Skeletal muscle tissue (tissue), 4 donors: ENCODE data around the gene ANKRD11. TPM values are rescaled to one million over a fixed set of nuclear protein-coding genes. Genes with fewer than 3 reads are reported as not detected.

Experiments used
- H3K27ac ChIP-seq: one replicate; pipeline ENCODE4 v1.7.0; 2013; ENCODE audit warnings: mild to moderate bottlenecking, low read depth, low read length, inconsistent platforms
- H3K27me3 ChIP-seq, 3 donors: one replicate each; pipeline ENCODE4 v1.7.0; 2013; ENCODE audit warnings: low read length in 3 of 3; ENCODE audit not compliant: control insufficient read depth in 3 of 3, insufficient read depth in 3 of 3
- H3K36me3 ChIP-seq, 3 donors: one replicate each; pipeline ENCODE4 v1.7.0; 2013; ENCODE audit warnings: low read length in 3 of 3; ENCODE audit not compliant: control insufficient read depth in 3 of 3, insufficient read depth in 3 of 3
- H3K4me1 ChIP-seq, 3 donors: one replicate each; pipeline ENCODE4 v1.7.0; 2013; ENCODE audit warnings: low read length in 3 of 3, mild to moderate bottlenecking in 3 of 3; ENCODE audit not compliant: control insufficient read depth in 3 of 3, insufficient read depth in 3 of 3
- H3K4me3 ChIP-seq, 3 donors: one replicate each; pipeline ENCODE4 v1.7.0; 2013; ENCODE audit warnings: low read length in 3 of 3
- H3K9ac ChIP-seq, 3 donors: one replicate each; pipeline ENCODE4 v1.7.0; 2013; ENCODE audit warnings: low read length in 3 of 3, mild to moderate bottlenecking in 3 of 3, moderate library complexity in 2 of 3, low read depth in 1 of 3
- H3K9me3 ChIP-seq, 3 donors: one replicate each; pipeline ENCODE4 v1.7.0; 2013; ENCODE audit warnings: low read length in 3 of 3; ENCODE audit not compliant: control insufficient read depth in 3 of 3
- total RNA-seq: library from RNA; depleted of rRNA; stranded (reverse); fragments of >200 nt; gene quantifications from one replicate; pipeline ENCODE4 v1.2.3, GENCODE V29; 2014
- donor health status: Osteomylitis.

The ANKRD11 gene
- total RNA-seq, 1 donor from 2014 or later, result 21.4 TPM

DNA sequence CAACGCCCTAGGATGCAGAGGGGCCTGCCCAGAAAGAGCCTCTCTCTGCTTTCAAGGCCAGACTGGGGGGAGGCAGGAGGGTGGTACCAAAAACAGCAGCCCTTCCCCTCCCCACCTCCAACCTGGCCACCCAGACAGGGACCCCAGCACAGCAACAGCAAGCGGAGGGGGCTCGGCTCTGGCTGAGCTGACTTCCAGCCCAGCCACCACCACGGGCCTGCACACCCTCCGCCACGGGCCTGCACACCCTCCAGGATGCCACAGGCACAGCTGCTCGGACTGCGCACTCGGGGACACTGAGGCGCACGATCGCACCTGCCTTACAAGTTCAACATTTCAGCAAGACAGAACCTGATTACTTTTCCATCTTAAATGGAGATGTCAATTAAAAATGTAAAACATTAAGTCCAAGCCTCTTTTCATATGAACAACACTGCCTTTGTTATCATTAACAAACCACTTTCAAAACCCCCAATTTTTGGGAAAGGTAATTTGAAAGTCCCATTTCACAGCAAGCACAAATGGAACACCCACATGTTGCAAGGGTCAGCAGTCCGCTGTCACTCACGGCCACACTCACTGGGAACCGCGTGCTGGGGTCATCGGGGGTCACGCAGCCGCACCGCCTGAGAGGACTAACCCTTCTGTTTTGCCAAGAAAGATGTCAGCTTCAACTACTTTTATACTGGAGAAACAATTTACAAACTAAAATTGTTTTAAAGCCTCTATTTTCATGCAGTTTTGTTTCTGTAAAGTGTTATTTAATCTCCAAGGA, 76.4 kb downstream of the ANKRD11 start:
- Histone ChIP-seq H3K36me3 (peaks cover 0 to 4% (median 0%) of the 10 kb centered on the region in 3 donors), H3K4me3 (peak overlapping the region in 1 of 3 donors; percentile 21), H3K9me3 (no peaks in the 10 kb centered on the region), H3K27me3 (no peaks in the 10 kb centered on the region), H3K4me1 (peaks cover 53 to 74% (median 66%) of the 10 kb centered on the region in 3 donors), H3K27ac (no peak overlapping the region), H3K9ac (peak overlapping the region in 1 of 3 donors; percentile 33)

DNA sequence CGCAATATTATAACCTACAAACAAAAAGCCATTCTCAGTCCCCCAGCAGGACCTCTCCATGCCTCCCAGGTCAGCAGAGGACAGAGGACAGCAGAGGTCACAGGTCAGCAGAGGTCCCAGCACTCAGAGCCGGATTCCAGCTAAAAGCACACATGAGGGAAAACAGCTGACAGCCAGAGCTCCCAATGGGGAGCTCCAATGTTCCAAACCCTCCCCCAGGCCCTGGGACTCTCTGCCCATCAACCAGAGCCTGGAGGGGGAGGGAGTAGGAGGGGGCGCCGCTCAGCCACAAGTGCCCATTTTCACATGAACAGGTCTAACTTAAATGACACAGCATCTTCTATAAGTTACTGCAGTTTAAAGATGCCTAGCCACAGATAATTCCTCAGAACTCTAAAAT, 77.5 kb downstream of the ANKRD11 start:
- peaks cover 0 to 4% (median 0%) of the 10 kb centered on the region in 3 donors for H3K36me3 ChIP-seq
- no peak overlapping the region for H3K9ac ChIP-seq
- H3K27ac ChIP-seq, result peak overlapping the region; percentile 9
- no peaks in the 10 kb centered on the region for H3K9me3 ChIP-seq
- H3K4me3 ChIP-seq, result no peak overlapping the region
- H3K4me1 ChIP-seq, result peaks cover 61 to 79% (median 78%) of the 10 kb centered on the region in 3 donors
- H3K27me3 ChIP-seq, result no peaks in the 10 kb centered on the region

DNA sequence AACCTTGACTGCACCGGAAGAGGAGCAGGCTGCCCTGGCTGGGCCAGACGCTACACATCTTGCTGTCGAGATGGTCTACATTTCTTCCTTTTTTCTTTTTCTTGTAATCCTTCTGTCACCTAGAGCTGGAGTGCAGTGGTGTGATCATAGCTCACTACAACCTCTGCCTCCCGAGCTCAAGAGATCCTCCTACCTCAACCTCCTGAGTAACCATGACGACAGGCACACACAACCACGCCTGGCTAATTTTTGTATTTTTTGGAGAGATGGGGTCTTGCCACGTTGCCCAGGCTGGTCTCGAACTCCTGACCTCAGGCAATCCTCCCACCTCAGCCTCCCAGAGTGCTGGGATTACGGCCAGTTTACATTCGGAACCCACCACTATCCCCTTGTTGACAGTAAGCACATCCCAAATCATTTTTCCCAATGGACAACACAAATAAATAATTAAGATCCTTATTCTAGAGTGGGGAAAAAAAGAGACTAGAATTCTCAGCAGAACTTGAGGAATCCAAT, 79.0 kb downstream of the ANKRD11 start:
- H3K36me3 ChIP-seq, result no peaks in the 10 kb centered on the region
- peak overlapping the region; percentile 13 for H3K27ac ChIP-seq
- peak overlapping the region in 1 of 3 donors; percentile 72 for H3K9ac ChIP-seq
- no peaks in the 10 kb centered on the region for H3K27me3 ChIP-seq
- peaks cover 64 to 82% (median 79%) of the 10 kb centered on the region in 3 donors for H3K4me1 ChIP-seq
- H3K9me3 ChIP-seq, result no peaks in the 10 kb centered on the region
- peak overlapping the region in 2 of 3 donors; percentile 22 to 26 for H3K4me3 ChIP-seq

DNA sequence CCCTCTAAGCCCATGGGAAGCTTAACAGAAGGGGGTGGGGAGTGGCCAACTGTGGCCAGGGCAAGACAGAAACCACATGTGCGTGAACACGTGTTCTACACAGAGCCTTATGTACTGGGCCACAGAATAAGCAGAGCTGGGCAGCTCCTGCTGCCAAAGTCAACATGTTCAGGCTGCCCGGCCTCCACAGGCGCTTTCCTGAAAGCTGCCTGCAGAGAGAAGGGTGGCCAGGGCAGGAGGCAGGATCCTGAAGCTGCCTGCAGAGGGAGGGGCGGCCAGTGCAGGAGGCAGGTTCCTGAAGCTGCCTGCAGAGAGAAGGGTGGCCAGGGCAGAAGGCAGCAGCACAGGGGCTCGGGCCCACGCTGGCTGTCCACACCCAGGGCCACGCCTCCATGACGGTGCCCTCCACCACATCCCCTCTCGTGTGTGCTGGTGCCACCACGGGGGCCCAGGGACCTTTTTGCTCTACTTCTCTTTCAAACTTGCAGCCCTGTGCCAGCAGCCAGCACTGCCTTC, 79.5 kb downstream of the ANKRD11 start:
- Histone ChIP-seq H3K27ac (peak overlapping the region; percentile 13), H3K9me3 (no peaks in the 10 kb centered on the region), H3K4me3 (peak overlapping the region in 2 of 3 donors; percentile 22 to 26), H3K9ac (peak overlapping the region in 2 of 3 donors; percentile 53 to 72), H3K4me1 (peaks cover 69 to 87% (median 83%) of the 10 kb centered on the region in 3 donors), H3K27me3 (no peaks in the 10 kb centered on the region), H3K36me3 (no peaks in the 10 kb centered on the region)

DNA sequence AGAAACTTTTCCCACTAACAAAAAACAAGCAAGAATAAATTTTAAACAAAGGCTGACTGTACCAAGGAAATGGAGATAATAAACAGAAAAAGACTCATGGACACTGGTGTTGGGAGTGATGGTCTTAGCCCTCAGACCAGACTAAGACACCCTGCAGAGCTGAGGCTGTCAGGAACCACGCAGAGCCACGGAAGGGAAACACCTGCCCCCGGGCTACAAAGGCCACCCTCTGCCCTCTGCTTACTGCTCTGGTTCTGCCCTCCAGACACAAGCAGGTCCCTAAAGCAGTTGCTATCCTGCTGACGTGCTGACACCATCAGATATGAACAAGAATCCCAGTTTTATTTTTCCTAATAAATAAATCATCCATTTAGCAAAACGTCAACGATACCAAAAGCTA, 80.0 kb downstream of the ANKRD11 start:
- Histone ChIP-seq H3K36me3 (no peaks in the 10 kb centered on the region), H3K9ac (peak overlapping the region in 2 of 3 donors; percentile 53 to 72), H3K9me3 (no peaks in the 10 kb centered on the region), H3K27me3 (no peaks in the 10 kb centered on the region), H3K4me1 (peaks cover 73 to 92% (median 86%) of the 10 kb centered on the region in 3 donors), H3K27ac (peak overlapping the region; percentile 13), H3K4me3 (no peak overlapping the region)

DNA sequence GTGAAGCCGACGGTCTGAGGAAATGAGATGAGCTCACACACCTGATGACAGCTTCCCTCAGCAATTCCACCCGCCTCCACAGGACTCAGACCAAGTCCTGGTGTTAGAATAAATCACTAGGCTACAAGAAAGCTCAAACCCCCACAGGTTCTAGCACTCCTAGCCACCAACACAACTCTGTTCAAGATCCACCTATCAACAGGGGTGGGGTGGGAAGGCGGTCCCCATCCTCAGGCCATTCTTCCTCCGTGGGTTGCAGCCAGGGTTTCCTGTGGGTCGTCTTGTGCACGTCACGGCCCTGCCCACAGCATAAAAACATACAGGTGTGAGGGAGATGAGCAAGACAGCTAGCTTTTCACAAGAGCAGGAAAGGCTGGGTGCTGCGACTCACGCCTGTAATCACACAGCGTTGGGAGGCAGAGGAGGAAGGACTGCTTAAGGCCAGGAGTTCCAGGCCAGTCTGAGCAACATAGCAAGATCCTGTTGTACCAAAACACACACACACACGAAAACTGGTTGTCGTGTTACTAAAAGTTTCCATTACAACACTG, 81.1 kb downstream of the ANKRD11 start:
- Histone ChIP-seq H3K4me1 (peaks cover 71 to 95% (median 89%) of the 10 kb centered on the region in 3 donors), H3K9me3 (no peaks in the 10 kb centered on the region), H3K36me3 (no peaks in the 10 kb centered on the region), H3K27ac (peak overlapping the region; percentile 50), H3K4me3 (no peak overlapping the region), H3K9ac (peak overlapping the region in 2 of 3 donors; percentile 8 to 23), H3K27me3 (no peaks in the 10 kb centered on the region)

DNA sequence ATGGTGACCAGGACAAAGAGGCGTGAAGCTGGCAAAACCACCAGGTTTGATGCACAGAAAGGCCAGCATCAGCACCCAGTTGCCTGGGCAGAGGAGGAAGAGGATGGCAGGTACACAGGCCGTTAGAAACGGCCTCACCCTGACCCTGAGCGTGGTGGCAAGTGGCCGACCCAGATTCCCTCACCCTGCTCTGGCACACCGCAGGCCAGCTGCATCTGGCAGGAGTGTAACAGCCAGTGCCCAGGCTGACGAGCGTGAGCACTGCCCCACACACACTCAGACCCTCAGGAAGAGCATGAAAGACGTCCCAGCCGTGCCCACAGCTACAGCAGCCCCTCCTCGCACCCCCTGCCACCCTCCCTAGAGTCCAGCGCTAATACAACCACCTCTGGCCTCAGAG, 82.0 kb downstream of the ANKRD11 start:
- Histone ChIP-seq H3K4me1 (peaks cover 68 to 95% (median 89%) of the 10 kb centered on the region in 3 donors), H3K9ac (peak overlapping the region in 1 of 3 donors; percentile 50), H3K9me3 (no peaks in the 10 kb centered on the region), H3K4me3 (peak overlapping the region in 1 of 3 donors; percentile 7), H3K36me3 (no peaks in the 10 kb centered on the region), H3K27me3 (no peaks in the 10 kb centered on the region), H3K27ac (peak overlapping the region; percentile 50)

DNA sequence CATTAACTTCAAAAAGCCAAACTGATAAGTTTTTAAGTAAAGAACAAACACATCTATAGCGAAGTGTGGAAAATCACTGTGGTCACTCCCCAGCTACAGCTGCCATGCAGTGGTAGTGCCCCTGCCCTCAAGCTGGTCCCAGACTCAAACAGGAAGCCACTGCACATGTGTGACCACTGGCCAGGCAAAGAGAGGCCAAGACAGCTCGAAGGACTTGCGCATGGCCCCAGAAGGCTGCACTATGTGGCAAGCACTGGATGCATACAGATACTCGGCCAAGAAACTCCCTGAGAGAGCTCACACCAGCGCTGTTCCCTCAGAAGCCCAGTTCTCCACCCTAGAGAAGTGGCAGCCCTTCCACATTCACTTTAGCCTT, 82.4 kb downstream of the ANKRD11 start:
- H3K9me3 ChIP-seq, result no peaks in the 10 kb centered on the region
- peaks cover 68 to 97% (median 89%) of the 10 kb centered on the region in 3 donors for H3K4me1 ChIP-seq
- no peaks in the 10 kb centered on the region for H3K27me3 ChIP-seq
- H3K27ac ChIP-seq, result peak overlapping the region; percentile 50
- H3K4me3 ChIP-seq, result peak overlapping the region in 1 of 3 donors; percentile 7
- H3K36me3 ChIP-seq, result no peaks in the 10 kb centered on the region
- peak overlapping the region in 1 of 3 donors; percentile 50 for H3K9ac ChIP-seq

DNA sequence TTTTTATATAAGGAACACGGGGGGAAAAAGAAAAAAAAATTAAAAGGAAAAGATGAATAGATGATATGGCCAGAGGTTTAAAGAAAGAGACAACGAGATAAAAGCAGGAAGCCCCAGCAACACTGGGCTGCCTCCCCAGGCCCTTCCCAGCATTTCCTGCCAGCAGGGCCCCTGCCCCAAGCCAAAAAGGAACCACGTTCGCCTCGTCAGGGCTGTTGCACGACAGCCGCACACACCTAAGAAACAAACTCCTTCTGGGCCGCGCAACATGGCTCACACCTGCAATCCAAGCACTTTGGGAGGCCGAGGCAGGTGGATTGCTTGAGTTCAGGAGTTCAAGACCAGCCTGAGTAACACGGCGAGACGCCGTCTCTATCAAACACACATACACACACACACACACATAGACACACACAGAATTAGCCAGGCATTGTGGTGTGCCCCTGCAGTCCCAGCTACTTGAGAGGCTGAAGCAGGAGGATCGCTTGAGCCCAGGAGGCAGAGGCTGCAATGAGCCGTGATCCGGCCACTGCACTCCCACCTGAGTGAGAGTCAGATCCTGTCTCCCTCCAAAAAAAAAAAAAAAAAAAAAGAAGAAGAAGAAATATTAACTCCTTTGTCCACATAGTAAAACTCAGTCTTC, 83.0 kb downstream of the ANKRD11 start:
- H3K4me1 ChIP-seq, result peaks cover 64 to 94% (median 88%) of the 10 kb centered on the region in 3 donors
- no peaks in the 10 kb centered on the region for H3K27me3 ChIP-seq
- H3K9me3 ChIP-seq, result no peaks in the 10 kb centered on the region
- peak overlapping the region in 2 of 3 donors; percentile 2 to 22 for H3K4me3 ChIP-seq
- H3K27ac ChIP-seq, result no peak overlapping the region
- H3K36me3 ChIP-seq, result no peaks in the 10 kb centered on the region
- H3K9ac ChIP-seq, result peak overlapping the region in 1 of 3 donors; percentile 16
